ENCODE results near the gene HOXB3.

Gene HOXB3

DNA sequence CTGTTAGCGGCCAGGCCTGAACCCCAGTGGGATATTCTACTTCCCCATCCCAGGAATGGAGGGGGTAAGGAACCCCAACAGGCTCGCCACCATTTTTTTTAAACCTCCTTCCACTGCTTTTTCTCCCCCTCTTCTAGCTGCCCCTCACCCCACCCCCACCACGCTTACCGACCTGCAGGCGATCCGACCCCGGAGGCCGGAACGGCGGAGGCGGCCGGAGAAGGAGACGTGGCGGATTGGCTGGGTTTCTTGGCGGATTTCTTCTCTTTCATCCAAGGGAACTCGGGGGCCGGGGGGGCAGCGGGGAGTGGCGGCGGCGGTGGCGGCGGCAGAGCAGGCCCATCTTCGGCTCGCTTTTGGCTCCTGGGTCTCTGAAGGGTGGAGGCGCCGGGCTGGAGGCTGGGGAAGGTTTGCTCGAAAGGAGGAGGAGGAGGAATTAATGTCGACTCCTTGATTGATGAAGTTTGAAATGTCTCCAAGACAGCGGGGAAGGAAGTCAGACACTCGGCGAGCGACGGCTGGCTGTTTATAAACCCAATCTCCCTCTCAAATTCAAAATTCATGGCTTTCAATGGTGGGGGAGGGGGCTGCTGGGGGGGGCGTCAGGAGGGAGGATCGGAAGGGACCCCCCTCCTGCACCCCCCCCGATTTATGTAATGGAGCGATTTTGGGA is 45.6 kb downstream of the HOXB3 start:
- POLR2A ChIA-PET = interaction anchor here (0.6 to 6.4 kb wide), 6 partner anchors 13 to 59 kb away, joined by 3 to 57 read pairs (median 6); partner anchors contain the start of gene HOXB5
- CTCF ChIA-PET = interaction anchor here (0.7 to 1.9 kb wide), 2 partner anchors 166 to 193 kb away, joined by 3 to 6 read pairs; no protein-coding TSS in a partner anchor
- no peak for DNase-seq (ENCODE audit: low read depth, low spot score)
- TF ChIP-seq, protein P1, sequence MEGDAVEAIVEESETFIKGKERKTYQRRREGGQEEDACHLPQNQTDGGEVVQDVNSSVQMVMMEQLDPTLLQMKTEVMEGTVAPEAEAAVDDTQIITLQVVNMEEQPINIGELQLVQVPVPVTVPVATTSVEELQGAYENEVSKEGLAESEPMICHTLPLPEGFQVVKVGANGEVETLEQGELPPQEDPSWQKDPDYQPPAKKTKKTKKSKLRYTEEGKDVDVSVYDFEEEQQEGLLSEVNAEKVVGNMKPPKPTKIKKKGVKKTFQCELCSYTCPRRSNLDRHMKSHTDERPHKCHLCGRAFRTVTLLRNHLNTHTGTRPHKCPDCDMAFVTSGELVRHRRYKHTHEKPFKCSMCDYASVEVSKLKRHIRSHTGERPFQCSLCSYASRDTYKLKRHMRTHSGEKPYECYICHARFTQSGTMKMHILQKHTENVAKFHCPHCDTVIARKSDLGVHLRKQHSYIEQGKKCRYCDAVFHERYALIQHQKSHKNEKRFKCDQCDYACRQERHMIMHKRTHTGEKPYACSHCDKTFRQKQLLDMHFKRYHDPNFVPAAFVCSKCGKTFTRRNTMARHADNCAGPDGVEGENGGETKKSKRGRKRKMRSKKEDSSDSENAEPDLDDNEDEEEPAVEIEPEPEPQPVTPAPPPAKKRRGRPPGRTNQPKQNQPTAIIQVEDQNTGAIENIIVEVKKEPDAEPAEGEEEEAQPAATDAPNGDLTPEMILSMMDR (IDR thresholded peaks at IDR 0.05; ENCODE audit: insufficient read depth, low read length, missing control alignments) = no peak
- H3K4me3 ChIP-seq (ENCODE audit: low read depth, low read length) = peak overlapping the region; percentile 84

DNA sequence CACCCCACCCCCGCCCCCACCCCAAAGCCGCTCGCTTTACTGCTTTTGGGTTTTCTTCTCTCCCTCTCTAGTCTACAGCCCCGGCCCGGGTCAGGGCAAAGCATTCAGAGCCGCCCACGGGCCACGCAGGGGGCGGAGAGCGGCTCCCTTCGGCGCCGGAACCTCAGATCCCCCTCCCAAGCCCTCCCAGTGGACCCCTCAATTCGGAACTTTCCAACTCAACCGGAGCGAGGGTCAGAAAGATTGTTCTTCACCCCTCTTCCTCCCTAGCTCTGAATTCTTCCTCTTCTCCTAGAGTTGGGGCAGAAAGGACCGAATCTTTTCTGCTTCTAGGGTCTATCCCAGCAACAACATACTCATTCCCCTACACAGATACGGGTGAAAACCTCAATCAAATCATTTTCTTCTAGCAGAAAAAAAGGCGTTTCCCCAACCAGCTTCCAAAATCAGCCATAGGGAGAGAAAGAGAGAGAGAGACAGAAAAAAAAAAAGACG is 46.1 kb downstream of the HOXB3 start:
- no peak for DNase-seq (ENCODE audit: low read depth, low spot score)
- peak overlapping the region; percentile 84 for H3K4me3 ChIP-seq (ENCODE audit: low read depth, low read length)
- ChIA-PET CTCF (interaction anchor here (0.7 to 1.9 kb wide), 2 partner anchors 166 to 193 kb away, joined by 3 to 6 read pairs; no protein-coding TSS in a partner anchor), POLR2A (interaction anchor here (1.0 to 6.4 kb wide), 5 partner anchors 13 to 59 kb away, joined by 3 to 57 read pairs (median 8); partner anchors contain the start of gene HOXB5)
- TF ChIP-seq, protein P1 (IDR thresholded peaks at IDR 0.05; ENCODE audit: insufficient read depth, low read length, missing control alignments) = no peak

DNA sequence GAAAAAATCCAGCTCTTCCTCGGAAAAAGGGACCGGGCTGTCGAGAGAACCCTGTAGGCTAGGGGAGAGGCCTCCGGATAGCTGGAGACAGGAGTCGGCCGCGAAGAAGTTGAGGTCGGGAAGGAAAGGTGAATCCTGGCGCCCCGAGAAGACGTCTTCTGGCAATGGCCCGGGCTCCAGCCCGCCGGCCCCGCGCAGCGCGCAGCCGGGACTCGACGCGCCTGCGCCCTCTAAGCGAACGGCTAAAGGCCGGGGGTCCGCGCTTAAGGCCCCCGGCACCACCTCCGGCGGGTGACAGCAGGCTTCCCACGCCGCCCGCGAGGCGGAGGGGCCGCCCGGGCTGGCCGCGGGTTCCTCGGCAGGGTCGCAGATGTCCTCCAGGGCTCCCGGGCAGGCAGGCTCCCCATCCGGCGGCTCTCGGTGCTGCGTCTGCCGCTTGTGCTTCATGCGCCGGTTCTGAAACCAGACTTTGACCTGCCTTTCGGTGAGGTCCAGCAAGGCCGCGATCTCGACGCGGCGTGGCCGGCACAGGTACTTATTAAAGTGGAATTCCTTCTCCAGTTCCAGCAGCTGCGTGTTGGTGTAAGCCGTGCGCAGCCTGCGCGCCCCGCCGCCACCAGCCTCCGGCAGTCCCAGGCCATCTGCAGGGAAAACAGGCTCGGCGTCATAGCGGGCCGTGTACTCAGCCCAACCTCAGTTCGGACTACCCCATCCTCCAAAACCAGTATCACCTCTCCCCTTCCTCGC is 46.8 kb downstream of the HOXB3 start:
- ChIA-PET CTCF (interaction anchor here (1.9 kb wide), 1 partner anchor 192 kb away, joined by 6 read pairs; no protein-coding TSS in a partner anchor), POLR2A (interaction anchor here (0.6 to 6.4 kb wide), 5 partner anchors 14 to 58 kb away, joined by 3 to 57 read pairs (median 4); no protein-coding TSS in a partner anchor)
- peak overlapping the region; percentile 84 for H3K4me3 ChIP-seq (ENCODE audit: low read depth, low read length)
- no peak for DNase-seq (ENCODE audit: low read depth, low spot score)
- TF ChIP-seq, protein P1 (IDR thresholded peaks at IDR 0.05; ENCODE audit: insufficient read depth, low read length, missing control alignments) = no peak

DNA sequence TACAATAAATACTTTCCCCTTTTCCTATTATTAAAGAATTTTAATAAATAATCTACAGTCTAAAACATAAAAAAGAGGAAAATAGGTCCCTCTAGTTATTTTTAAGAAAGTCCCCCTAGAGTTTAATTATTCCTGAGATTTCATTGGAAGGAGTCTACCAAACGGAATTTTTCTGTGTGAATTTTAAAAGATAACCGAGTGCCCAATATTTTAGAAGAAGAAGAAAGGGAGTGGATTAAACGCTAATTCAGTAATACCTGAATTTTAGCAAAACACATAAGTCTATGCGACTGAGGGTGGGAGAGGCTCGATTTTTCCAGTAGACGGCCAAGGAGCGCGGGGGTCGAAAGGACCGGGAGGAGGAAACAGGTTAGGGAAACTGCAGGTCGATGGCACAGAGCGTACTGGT is 47.3 kb downstream of the HOXB3 start:
- TF ChIP-seq, protein P1 (IDR thresholded peaks at IDR 0.05; ENCODE audit: insufficient read depth, low read length, missing control alignments) = no peak
- peak overlapping the region; percentile 84 for H3K4me3 ChIP-seq (ENCODE audit: low read depth, low read length)
- CTCF ChIA-PET = interaction anchor here (1.3 to 1.9 kb wide), 2 partner anchors 50 to 191 kb away, joined by 5 to 6 read pairs; no protein-coding TSS in a partner anchor
- DNase-seq (ENCODE audit: low read depth, low spot score) = no peak
- POLR2A ChIA-PET = interaction anchor here (0.6 to 6.4 kb wide), 3 partner anchors 25 to 58 kb away, joined by 3 to 57 read pairs (median 3); no protein-coding TSS in a partner anchor

DNA sequence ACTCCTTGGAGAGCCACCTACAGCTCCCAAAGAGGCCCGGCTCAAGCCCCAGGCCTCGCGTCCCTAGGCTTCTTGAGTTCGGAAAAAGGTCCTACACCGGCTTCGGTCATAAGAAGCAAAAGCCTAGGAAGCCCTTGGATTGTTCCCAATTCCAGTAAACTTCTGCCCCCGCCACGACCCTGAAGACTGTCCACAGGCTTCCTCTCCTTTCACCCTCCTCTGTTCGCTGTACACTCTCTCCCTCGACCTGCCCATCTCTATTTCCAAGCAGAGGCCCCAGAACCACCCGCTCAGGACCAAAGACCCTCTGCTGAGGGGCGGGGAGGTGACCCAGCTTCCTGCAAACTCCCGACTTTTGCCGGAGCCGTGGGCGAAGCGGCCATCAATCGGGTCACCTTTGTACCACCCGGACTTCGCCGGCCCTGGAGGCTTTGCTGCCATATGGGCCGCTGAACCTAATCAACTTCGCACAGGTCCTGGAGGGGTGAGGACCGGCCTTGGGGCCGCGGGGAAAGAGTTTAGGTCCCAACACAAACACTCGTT is 47.9 kb downstream of the HOXB3 start:
- TF ChIP-seq, protein P1 (IDR thresholded peaks at IDR 0.05; ENCODE audit: insufficient read depth, low read length, missing control alignments) = no peak
- H3K4me3 ChIP-seq (ENCODE audit: low read depth, low read length) = peak overlapping the region; percentile 84
- ChIA-PET CTCF (interaction anchor here (0.6 to 3.2 kb wide), 6 partner anchors 41 to 206 kb away, joined by 3 to 23 read pairs (median 4); no protein-coding TSS in a partner anchor), POLR2A (interaction anchor here (0.6 to 6.4 kb wide), 12 partner anchors 8 to 57 kb away, joined by 3 to 57 read pairs (median 4); partner anchors contain the start of genes HOXB4 and HOXB5)
- no peak for DNase-seq (ENCODE audit: low read depth, low spot score)
